Measurements from ENCODE around the gene RPL19. TPM values are rescaled to one million over a fixed set of nuclear protein-coding genes. Genes with fewer than 3 reads are reported as not detected.

RPL19 gene
- total RNA-seq, 1 experiment from 2014 or later, result 2,044 TPM

DNA sequence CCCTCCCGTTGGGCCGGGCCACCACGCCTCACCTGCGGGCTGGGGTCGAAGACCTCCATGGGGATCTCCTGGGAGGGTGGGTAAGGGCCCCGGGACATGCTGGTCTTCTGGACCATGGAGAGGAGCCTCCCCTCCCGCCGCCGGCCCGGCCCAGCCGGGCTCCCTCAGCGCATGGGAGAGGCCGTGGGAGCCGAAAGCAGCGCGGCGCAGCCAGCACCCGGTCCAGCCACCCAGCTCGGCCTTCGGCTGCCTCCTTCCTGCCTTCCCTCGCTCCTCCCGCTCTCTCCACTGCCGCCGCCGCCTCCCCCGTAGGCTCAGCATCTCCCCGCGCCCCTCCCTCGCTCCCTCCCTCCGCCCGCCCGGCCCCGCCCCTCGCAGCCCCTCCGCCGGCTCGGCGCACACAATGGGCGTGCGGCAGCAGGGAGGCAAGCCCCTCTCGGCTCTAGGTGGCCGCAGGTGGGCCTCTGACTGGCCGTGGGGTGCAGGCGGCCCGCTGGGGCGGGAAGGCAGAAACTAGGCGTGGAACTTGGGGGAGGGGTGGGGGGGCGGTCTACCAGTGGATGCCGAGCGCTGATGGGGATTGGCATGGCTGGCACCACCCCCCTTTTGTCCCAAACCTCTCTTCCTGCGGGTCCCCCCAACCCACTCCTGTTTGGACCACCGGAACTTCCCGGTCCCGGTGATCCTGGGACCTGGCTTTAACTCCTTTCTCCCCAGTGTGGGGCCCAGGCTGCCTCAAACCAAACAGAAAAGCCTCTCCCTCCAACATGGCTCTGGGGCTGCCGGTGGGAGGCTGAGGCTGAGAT, 2.5 kb upstream of the RPL19 start, which contains the start of gene CACNB1:
CACNB1 (minus strand) TSS at position 290 of the 806 bp plus-strand sequence; CDS start at position 116, 174 bp downstream.
- DNase-seq (ENCODE audit: low read depth), result peak; percentile 76

DNA sequence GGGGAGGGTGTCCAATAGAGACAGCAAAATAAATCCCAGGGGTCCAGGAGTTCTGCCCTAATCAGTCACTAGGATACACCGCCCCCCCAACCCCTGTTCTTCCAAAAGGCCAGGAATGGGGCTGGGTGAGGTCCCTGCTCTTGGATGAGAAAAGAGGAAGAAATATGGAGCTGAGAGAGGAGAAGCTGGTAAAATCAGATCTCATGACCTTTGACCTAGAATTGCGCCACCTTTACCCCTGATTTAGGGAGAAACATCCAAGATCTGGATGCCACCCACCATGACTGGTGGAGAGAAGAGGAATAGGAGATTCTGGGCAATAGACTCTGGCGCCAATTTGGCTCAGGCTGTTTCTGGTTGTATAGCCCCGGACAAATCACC, 1.9 kb upstream of the RPL19 start:
- no peak for DNase-seq (ENCODE audit: low read depth)

DNA sequence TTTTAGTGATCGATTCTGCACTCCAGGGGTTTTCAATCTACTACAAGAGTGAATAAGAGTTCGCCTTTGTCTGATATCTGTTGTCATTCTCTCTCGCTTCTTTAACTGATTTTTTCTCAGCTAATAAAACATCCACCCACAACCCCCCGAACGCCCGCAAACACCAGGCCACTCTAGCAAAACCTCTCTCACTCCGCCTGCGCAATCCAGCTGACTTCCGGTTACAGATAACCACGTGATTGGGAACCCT, 338 bp upstream of the RPL19 start:
- peak; percentile 90 for DNase-seq (ENCODE audit: low read depth)

DNA sequence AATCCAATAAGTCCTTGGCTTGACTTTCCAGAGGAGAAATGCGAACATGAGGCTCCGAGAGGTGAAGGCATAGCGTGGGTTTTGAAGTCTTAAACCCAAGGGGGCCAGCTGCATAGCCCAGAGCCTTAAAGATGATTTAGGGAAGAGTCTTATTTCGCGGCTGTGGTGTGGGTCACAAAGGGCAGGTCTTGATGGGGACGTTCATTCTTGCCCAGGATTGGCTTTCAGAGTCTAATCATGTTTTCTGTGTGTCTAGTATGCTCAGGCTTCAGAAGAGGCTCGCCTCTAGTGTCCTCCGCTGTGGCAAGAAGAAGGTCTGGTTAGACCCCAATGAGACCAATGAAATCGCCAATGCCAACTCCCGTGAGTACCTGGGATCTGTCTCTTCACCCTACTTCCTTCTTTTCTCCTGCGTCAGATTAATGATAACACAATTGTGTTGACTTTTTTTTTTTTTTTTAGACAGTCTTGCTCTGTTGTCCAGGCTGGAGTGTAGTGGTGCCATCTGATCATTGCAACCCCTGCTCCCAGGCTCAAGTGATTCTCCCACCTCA, 951 bp downstream of the RPL19 start:
- no peak for DNase-seq (ENCODE audit: low read depth)

DNA sequence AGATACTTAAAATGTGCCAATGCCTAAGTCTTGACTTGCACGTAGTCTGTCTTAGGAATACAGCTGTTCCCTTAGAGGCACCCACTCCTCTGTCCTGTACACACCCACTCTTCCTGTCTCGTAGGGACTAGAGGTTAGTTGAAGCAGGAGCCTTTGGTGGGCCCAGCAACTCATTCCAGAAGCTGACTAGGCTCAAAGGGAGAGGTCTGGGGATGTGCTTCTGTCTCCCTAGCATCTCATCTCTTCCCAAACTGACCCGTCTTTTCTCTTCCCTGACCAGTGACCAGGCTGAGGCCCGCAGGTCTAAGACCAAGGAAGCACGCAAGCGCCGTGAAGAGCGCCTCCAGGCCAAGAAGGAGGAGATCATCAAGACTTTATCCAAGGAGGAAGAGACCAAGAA, 4.2 kb downstream of the RPL19 start:
- DNase-seq (ENCODE audit: low read depth), result no peak

DNA sequence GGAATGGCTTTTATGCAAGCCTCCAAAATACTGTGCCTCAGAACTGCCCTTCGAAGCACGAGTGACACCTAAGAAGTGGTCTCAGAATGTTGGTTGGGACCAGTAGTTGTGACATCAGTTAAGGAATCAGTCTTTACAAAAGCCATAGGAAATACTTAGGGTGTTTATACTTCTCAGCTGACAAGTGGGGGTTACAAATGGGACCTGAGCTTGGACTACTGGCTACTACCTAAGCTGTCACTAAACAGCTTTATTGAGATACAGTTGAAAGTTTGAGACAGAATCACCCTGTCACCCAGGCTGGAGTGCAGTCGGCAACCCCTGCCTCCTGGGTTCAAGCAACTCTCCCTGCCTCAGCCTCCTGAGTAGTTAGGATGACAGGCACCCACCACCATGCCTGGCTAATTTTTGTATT, 5.0 kb downstream of the RPL19 start:
- DNase-seq (ENCODE audit: low read depth), result no peak

DNA sequence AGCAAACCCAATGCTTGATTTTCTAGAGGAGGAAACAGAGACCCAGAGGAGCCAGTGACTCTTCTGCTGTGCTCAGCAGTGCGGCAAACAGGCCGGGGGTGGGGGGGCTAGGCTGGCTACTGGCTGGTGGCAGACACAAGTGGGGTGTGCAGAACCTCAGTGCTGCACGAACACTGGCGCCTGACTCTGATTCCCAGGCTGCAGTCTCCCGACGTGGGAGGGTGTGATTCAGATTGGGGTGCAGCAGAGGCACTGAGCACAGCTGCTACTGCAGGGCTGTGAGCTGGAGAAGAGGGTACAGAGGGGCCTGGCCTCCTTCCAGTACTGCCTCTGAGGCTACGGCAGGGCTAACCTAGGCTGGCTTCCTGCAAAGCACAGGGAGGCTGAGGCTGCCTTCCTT, 8.1 kb downstream of the RPL19 start:
- no peak for DNase-seq (ENCODE audit: low read depth)

DNA sequence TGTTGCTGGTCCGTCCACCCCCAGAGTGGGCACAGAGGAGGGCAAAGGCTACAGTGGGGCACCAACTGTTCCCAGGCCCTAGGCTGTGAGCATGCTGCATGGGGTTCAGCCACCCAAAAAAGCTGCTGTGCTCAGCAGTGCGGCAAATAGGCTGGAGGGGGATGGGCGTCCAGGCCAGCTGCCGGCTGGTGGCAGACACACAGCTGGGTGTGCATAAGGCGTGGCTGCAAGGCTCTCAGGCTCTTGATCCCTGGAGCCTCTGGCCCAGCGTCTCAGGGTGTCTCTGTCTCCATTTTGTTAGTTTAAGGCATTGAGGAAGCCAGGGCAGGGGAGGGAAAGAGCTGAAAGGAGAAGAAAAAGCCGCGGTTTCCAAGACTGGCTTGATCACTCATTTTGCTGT, 8.8 kb downstream of the RPL19 start:
- DNase-seq (ENCODE audit: low read depth), result no peak

DNA sequence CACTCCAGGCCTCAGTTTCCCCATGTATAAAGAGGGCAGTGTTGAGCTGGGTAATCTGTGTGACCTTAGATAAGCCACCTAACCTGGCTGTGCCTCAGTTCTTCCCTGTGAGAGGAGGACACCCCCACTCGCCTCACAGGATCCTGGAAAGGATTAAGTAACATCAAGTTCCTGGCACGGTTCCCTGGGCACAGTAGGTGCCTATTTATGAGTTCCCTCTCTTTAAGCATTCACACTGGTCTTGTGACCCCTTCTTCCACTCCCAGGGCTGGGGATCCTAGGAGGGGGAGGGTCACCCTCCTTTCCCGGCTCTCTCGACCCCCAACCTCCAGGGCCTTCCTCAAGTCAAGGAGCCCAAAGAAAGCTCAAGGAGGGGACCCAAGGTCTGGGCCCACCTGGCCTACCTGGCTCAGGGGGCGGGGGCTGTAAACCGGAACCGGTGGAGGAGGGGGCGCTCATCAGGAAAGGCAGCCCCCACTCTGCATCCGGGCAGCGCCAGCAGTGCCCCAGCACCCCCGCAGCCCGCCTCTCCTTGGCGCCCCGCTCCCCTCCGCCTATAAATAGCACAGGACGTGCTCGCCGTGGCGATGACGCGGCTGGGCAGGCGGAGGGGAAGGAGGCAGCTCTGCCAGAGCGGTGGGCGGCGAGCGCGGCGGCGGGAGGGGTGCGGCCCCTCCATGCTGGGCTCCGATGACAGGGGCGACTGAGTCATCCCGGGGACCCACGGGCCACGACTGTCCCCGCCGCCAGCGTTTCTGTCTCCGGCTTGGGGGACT, 9.4 kb downstream of the RPL19 start:
- DNase-seq (ENCODE audit: low read depth), result peak; percentile 44

DNA sequence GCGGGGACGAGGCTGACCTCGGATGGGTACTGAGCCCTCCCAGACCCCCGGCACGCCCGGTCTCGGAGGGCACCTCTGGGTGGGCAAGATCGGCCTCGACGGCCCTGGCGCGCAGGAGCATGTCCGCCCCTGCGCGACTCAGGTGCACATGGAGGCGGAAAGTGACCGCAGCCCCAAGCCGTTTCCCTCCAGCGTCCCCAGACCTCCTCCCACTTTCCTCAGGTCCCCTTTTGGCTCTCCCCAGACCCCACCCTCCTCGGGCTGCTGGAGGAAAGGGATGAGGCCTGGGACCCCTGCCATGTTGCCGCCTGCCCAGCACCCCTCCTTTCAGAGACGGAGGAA, 10.0 kb downstream of the RPL19 start:
- DNase-seq (ENCODE audit: low read depth), result no peak

DNA sequence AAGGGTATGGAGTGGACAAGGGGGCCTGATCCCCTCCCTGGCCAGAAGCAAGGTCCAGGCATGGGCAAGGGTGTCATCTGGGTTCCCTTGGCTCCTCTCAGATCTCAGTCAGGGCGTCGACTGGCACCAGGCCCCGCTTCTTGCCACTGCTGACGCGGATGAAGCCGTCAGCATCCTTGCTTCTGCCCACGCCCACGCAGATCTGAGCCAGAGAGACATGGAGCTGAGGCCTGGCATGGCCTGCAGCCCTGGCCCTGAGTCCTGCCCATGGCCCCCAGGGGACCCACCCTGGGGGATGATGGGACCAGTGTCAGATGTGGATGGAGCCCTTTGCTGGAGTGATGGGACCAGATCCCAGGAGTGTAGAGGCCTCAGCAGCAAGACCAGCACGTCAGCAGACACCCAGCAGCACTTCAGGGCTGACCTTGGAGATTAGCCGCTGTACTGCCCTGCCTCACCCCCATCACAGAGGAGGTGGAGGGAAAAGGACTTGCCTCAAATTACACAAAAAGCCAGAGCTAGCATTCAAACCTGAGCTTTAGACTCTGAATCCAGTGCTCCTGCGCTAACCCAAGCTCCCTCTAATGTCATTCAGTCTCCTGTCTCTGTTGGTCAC, 12.2 kb downstream of the RPL19 start:
- no peak for DNase-seq (ENCODE audit: low read depth)

DNA sequence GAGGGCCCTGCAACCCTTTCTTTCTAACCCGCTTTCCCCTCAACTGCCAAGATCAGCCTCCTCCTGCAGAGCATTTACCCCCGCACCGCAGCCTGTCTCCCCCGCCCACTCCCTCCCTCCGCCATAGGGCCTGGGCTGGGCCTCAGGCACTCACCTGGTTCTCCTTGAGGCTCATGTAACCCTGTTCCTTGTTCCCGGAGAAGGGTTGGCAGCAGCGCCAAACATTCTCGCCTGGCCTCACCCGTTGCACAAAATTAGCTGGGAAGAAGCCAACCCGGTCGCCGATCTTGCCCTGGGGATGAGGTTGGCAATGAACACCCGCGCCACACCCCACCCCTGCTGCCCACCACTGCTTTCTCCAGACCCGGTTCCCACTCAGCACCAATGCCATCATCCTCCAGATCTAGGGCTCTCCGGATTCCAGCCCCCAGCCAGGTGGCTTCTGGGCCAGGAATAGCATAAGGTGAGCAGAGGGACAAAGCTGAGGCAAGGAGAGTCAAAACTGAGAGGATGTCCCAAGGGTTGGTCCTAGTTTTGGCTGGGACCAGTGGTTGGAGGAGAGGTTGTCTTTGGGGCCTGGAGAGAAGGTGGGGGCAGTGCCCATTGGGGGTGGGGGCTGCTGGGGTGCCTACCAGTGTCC, 12.9 kb downstream of the RPL19 start:
- no peak for DNase-seq (ENCODE audit: low read depth)

DNA sequence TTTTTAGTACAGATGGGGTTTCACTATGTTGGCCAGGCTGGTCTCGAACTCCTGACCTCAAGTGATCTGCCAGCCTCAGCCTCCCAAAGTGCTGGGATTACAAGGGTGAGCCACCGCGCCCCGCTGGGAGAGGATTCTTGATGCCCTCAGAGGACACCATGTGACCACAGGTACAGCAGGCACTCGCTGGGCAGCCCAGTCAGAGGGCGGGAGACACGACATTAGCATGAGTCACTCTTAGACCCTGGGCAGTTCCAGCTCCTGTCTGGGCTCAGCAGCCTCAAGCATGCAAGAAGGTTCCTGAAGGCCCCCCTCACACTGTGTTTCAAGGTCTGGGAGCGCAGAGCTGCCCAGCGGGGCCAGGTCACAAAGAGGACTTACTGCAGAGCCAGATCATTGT, 13.8 kb downstream of the RPL19 start:
- peak; percentile 65 for DNase-seq (ENCODE audit: low read depth)

DNA sequence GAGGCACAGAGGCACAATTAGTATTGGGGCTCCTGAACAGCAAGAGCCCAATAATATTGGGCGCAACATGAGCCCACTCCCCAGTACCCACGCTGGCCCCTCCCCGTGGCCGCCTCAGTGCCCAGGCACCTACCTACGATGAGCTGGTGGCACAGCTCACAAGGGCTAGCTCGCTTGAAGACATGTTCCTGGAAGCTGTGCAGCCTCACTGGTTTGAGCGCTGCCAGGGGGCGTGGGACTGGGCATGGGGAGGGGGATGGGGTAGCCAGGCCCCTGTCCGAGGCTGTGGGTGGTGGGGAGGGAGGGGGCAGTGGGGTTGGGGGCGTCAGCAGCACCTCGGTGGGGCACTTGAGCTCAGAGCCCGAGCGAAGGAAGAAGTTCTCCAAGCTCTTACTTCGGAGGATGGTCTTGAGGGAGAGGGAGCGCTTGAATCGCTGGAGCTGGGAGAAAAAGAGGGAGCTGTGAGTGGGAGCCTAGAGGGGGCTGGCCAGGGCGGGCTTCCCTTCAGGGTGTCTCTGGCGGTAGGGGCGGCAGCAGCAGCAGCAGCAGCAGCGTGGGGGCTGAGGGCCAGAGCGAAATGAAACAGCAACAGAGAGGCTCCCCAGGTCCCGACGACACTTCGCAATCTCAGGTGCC, 17.8 kb downstream of the RPL19 start:
- DNase-seq (ENCODE audit: low read depth), result no peak

DNA sequence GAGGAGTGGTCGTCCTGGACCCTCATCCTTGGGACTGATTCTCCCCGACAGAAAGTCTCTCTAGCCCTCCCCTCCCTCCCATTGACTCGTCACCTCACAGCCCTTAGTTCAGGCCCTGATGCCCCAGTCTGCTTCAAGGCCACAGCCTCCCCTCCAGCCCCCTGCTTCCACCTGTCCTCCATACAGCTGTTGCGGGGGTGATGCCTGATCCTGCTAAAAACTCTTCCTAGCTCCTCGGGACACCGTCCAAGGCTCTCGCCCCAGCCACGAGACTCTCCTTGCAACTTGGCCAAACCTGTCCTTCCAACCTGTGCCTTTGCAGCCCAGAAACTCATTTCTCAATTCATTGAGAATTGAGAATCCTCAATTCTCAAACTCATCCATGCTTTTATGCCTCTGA, 18.8 kb downstream of the RPL19 start:
- no peak for DNase-seq (ENCODE audit: low read depth)

DNA sequence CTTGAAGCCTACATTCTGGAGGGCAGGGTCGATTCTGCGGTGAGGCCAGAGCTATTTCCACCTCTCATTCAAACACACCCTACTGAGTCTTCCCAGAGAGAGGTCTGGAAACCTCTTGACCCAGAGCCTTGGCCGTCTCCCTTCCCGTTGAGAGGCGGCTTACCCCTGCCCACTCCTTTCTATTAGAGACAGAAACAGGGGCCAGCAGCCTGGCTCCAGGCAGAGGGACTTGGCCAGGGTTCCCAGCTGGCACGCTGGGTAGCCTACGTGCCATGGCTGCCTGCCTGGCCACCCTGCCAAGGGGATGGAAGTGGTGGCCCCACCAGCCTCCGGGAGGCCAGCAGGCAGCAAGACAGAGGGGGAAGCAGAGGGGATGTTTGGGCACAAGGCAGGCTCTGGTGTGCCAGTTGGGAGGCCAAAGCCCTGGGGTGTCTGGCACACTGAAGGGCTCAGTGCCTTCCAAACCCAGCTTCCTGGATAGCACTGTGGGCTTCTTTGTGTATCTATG, 19.6 kb downstream of the RPL19 start:
- no peak for DNase-seq (ENCODE audit: low read depth)

DNA sequence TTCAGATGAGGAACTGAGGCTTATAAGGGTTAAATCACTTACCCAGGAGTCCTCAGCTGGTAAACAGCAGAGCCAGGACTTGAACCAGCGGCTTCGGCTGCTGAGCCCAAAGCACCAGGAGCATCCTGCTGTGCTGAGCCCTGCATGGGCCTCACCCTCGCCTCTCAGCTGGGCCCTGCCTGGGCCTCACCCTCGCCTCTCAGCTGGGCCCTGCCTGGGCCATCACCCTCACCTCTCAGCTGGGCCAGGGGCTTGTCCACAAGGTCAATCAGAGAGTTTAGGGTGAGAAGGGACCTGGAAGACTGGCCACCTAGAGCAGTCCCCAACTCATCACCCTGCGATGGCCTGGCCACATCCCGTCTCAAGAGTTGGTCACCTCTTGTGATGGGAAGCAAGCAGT, 21.5 kb downstream of the RPL19 start:
- no peak for DNase-seq (ENCODE audit: low read depth)

DNA sequence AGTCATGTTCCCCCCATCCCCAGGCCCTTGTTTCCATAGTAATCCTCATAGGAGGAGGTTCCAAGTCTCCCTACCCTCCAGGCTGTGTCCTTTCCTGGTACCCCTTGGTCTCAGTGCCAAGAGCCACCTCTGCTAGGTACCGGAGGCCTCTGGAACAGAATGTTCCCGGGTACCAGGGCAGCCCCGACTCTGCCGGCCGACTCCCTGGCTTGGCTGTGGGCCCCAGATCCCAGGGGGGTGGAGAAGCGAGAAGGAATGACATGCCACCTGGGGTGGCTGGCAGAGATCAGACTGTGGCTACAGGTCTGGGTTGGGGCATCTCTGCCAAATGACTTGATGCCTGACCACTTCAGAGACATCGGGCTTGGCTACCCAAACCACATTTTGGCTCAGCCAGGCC, 22.1 kb downstream of the RPL19 start:
- no peak for DNase-seq (ENCODE audit: low read depth)

DNA sequence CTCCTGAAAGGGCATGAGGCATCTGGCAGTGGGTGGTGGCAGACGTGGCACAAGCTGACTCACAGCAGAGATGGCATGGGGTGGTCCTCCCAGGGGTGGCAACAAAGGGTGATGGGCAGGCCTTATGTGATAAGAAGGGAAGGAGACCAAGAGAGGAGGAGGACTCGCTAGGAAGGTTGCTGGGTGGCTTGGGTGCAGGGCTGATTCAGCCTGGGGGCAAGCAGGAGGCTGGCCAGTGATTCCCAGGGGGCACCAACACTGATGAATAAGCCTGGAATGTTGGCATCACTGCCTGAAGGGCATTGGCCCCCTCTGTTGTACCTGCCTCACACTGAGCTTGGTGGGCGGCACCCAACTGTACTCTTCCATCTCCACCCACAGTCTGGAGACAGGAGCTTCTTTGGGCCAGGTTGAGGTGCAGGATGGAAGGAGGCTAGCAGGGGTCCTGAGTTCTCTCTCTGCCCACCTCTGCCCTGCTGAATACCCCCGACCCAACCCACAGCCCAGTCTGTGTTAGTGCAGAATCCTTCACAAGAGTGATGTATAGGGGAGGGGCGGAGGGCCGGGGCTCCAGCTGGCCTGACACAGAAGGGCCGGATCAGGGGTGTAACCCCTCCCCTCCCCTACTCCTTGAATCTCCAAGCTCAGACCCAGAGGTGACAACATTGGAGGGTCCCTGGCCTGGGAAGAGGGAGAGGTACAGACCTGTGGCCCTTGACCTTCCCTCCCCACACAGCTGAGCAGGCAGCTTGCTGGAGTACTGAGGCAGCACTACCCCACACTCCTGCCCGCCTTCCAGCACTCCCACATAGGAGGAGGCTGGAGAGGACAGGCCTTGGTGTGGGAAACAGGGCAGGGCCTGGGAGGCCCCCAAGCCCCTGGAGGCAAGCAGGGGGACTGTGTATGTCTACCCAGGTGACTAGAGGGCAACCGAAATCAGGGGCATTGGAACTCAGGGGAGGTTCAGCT, 23.1 kb downstream of the RPL19 start:
- DNase-seq (ENCODE audit: low read depth), result no peak
